Islet precursor cell (in vitro differentiated cells): ENCODE data around the gene SLC29A4.
"Not testable (repeated sequence)": the region's sequence is repeated elsewhere in the genome, so short reads cannot be mapped to it uniquely, and the experiment has no call there.

ENCODE experiments used
- DNase-seq: peaks from one replicate; pipeline ENCODE4 v3.0.0-alpha.2; 2018

The SLC29A4 gene

GRCh38 chr7:5300366-5300765, 17.6 kb downstream of the SLC29A4 start:
- DNase-seq, result no peak

- DNase-seq, result peak; percentile 59
These were observed 19.8 kb downstream of the SLC29A4 start for GRCh38 chr7:5302577-5302976.

- peak; percentile 38 for DNase-seq
These were observed 20.3 kb downstream of the SLC29A4 start for GRCh38 chr7:5303061-5303460.

- DNase-seq, result peak; percentile 48
These were observed 21.1 kb downstream of the SLC29A4 start for GRCh38 chr7:5303591-5304505.

- DNase-seq, result not testable (repeated sequence)
These were observed 22.3 kb downstream of the SLC29A4 start for GRCh38 chr7:5305050-5305449.

GRCh38 chr7:5307221-5308142, 24.7 kb downstream of the SLC29A4 start:
- not testable (repeated sequence) for DNase-seq

- DNase-seq, result no peak
These were observed 26.4 kb downstream of the SLC29A4 start for GRCh38 chr7:5309146-5309545.

GRCh38 chr7:5310822-5311405, 28.2 kb downstream of the SLC29A4 start:
- no peak for DNase-seq

GRCh38 chr7:5312276-5313070, 29.7 kb downstream of the SLC29A4 start:
- DNase-seq, result not testable (repeated sequence)

GRCh38 chr7:5313076-5313885, 30.5 kb downstream of the SLC29A4 start:
- DNase-seq, result not testable (repeated sequence)

GRCh38 chr7:5314864-5315263, 32.1 kb downstream of the SLC29A4 start:
- DNase-seq, result no peak

- DNase-seq, result no peak
These were observed 33.0 kb downstream of the SLC29A4 start for GRCh38 chr7:5315761-5316160.

- not testable (repeated sequence) for DNase-seq
These were observed 35.9 kb downstream of the SLC29A4 start for GRCh38 chr7:5318613-5319012.

- DNase-seq, result no peak
These were observed 37.6 kb downstream of the SLC29A4 start for GRCh38 chr7:5320391-5320790.

- no peak for DNase-seq
These were observed 38.2 kb downstream of the SLC29A4 start for GRCh38 chr7:5320802-5321396.

GRCh38 chr7:5322621-5323410, 40.1 kb downstream of the SLC29A4 start:
- DNase-seq, result no peak

GRCh38 chr7:5323800-5324781, 41.3 kb downstream of the SLC29A4 start:
- peak; percentile 77 for DNase-seq

GRCh38 chr7:5324961-5325360, 42.2 kb downstream of the SLC29A4 start:
- no peak for DNase-seq

GRCh38 chr7:5330288-5330687, 47.5 kb downstream of the SLC29A4 start:
- no peak for DNase-seq
